PC-9 (cell line): ENCODE measurements around the gene HELZ2.

Experiments used
- EZH2 ChIP-seq: fragments of 200-600 bp; sonication (generic); IDR thresholded peaks from 2 replicates; pipeline ENCODE4 v1.8.0; 2017; ENCODE audit warnings: antibody characterized with exemption, low read depth
- TF ChIP-seq, protein P1 (sequence below): fragments of 200-600 bp; sonication (generic); conservative IDR thresholded peaks from 2 replicates; pipeline ENCODE4 v1.6.1; 2017; ENCODE audit warnings: mixed run types, antibody characterized with exemption, mild to moderate bottlenecking, moderate library complexity

DNA sequence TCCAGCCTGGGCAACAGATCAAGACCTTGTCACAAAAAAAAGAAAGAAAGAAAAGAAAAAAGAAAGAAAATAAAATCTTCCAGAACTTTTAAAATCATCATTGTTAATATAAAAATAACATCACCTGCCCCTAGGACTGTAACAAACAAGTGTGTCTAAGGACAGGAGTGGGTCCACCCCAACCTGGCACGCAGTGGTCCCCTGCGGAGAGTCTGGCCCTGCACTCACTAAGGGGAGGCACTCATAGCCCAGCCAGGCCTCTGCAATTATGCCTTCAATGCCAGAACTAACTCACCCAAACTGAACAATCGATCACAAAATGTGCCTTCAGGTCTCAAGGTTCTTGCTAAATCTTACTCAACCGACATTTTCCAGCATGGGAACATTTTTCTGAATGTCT lies 48.1 kb upstream of the HELZ2 start:
- TF ChIP-seq, protein P1, sequence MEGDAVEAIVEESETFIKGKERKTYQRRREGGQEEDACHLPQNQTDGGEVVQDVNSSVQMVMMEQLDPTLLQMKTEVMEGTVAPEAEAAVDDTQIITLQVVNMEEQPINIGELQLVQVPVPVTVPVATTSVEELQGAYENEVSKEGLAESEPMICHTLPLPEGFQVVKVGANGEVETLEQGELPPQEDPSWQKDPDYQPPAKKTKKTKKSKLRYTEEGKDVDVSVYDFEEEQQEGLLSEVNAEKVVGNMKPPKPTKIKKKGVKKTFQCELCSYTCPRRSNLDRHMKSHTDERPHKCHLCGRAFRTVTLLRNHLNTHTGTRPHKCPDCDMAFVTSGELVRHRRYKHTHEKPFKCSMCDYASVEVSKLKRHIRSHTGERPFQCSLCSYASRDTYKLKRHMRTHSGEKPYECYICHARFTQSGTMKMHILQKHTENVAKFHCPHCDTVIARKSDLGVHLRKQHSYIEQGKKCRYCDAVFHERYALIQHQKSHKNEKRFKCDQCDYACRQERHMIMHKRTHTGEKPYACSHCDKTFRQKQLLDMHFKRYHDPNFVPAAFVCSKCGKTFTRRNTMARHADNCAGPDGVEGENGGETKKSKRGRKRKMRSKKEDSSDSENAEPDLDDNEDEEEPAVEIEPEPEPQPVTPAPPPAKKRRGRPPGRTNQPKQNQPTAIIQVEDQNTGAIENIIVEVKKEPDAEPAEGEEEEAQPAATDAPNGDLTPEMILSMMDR: no peak
- TF ChIP-seq EZH2: no peak
